ACC112 (cell line): Measurements from ENCODE around the gene GNS.
A peak's percentile ranks its signal among the peaks of the same experiment; 100 is the strongest.

ENCODE experiments used
- H2AFZ ChIP-seq: fragments of 200-600 bp; sonication (generic); one replicate; pipeline ENCODE4 v1.6.0; 2017; ENCODE audit warnings: antibody characterized with exemption, low read length; ENCODE audit not compliant: unreplicated experiment
- H3K27ac ChIP-seq: fragments of 200-600 bp; sonication (generic); 2 replicates; pipeline ENCODE4 v1.5.1; 2014; ENCODE audit warnings: low read depth, mild to moderate bottlenecking, antibody characterized with exemption, low read length, moderate library complexity
- H3K27me3 ChIP-seq: fragments of 200-600 bp; sonication (generic); 2 replicates; pipeline ENCODE4 v1.6.1; 2014; ENCODE audit warnings: mild to moderate bottlenecking, antibody characterized with exemption, low read length, moderate library complexity, mixed read lengths; ENCODE audit not compliant: insufficient read depth
- H3K36me3 ChIP-seq: fragments of 200-600 bp; sonication (generic); 2 replicates; pipeline ENCODE4 v1.6.1; 2016; ENCODE audit warnings: mild to moderate bottlenecking, antibody characterized with exemption, low read length, moderate library complexity, mixed read lengths; ENCODE audit not compliant: insufficient read depth
- H3K4me1 ChIP-seq: fragments of 200-600 bp; sonication (generic); one replicate; pipeline ENCODE4 v1.6.1; 2016; ENCODE audit warnings: low read length, mixed read lengths; ENCODE audit not compliant: insufficient read depth, unreplicated experiment, control insufficient read depth
- H3K4me3 ChIP-seq: fragments of 200-600 bp; sonication (generic); 2 replicates; pipeline ENCODE4 v1.5.1; 2014; ENCODE audit warnings: mild to moderate bottlenecking, low read depth, low read length
- H3K79me2 ChIP-seq: fragments of 200-600 bp; sonication (generic); one replicate; pipeline ENCODE4 v1.6.0; 2016; ENCODE audit warnings: low read length; ENCODE audit not compliant: control insufficient read depth, unreplicated experiment, insufficient read depth

The GNS gene

GRCh38 chr12:64675795-64676194 is 83.4 kb downstream of the GNS start:
- H2AFZ ChIP-seq = no peak overlapping the region
- H3K27me3 ChIP-seq = no peaks in the 10 kb centered on the region
- peak overlapping the region; percentile 6; the same call in 1 of the 2 replicates for H3K27ac ChIP-seq
- H3K4me3 ChIP-seq = no peak overlapping the region
- peaks cover 29% of the 10 kb centered on the region for H3K4me1 ChIP-seq
- H3K36me3 ChIP-seq = no peaks in the 10 kb centered on the region
- H3K79me2 ChIP-seq = peaks cover 17% of the 10 kb centered on the region

GRCh38 chr12:64674367-64674922 is 84.8 kb downstream of the GNS start:
- Histone ChIP-seq H3K27ac (no peak overlapping the region), H3K36me3 (no peaks in the 10 kb centered on the region), H3K79me2 (peaks cover 18% of the 10 kb centered on the region), H3K27me3 (no peaks in the 10 kb centered on the region), H3K4me1 (peaks cover 25% of the 10 kb centered on the region), H2AFZ (no peak overlapping the region), H3K4me3 (no peak overlapping the region)

GRCh38 chr12:64673490-64674169 is 85.6 kb downstream of the GNS start:
- Histone ChIP-seq H2AFZ (no peak overlapping the region), H3K79me2 (peaks cover 18% of the 10 kb centered on the region), H3K27ac (no peak overlapping the region), H3K4me1 (peaks cover 31% of the 10 kb centered on the region), H3K4me3 (no peak overlapping the region), H3K36me3 (no peaks in the 10 kb centered on the region), H3K27me3 (no peaks in the 10 kb centered on the region)

- Histone ChIP-seq H3K36me3 (no peaks in the 10 kb centered on the region), H3K4me3 (no peak overlapping the region), H3K79me2 (peaks cover 14% of the 10 kb centered on the region), H3K4me1 (peaks cover 31% of the 10 kb centered on the region), H2AFZ (no peak overlapping the region), H3K27me3 (no peaks in the 10 kb centered on the region), H3K27ac (no peak overlapping the region)
These were observed 86.2 kb downstream of the GNS start for GRCh38 chr12:64672925-64673409.

- H3K79me2 ChIP-seq = peaks cover 9% of the 10 kb centered on the region
- H2AFZ ChIP-seq = no peak overlapping the region
- peaks cover 31% of the 10 kb centered on the region for H3K4me1 ChIP-seq
- no peak overlapping the region for H3K4me3 ChIP-seq
- no peaks in the 10 kb centered on the region for H3K27me3 ChIP-seq
- no peak overlapping the region for H3K27ac ChIP-seq
- H3K36me3 ChIP-seq = no peaks in the 10 kb centered on the region
These were observed 87.5 kb downstream of the GNS start for GRCh38 chr12:64671681-64672080.

- Histone ChIP-seq H3K79me2 (peaks cover 13% of the 10 kb centered on the region), H3K4me3 (no peak overlapping the region), H3K27me3 (no peaks in the 10 kb centered on the region), H3K4me1 (peaks cover 31% of the 10 kb centered on the region), H3K27ac (no peak overlapping the region), H3K36me3 (no peaks in the 10 kb centered on the region), H2AFZ (no peak overlapping the region)
These were observed 88.1 kb downstream of the GNS start for GRCh38 chr12:64670919-64671639.

GRCh38 chr12:64670019-64670418 is 89.2 kb downstream of the GNS start:
- H3K4me3 ChIP-seq = no peak overlapping the region
- no peak overlapping the region for H2AFZ ChIP-seq
- peaks cover 18% of the 10 kb centered on the region for H3K79me2 ChIP-seq
- peaks cover 27% of the 10 kb centered on the region for H3K4me1 ChIP-seq
- no peaks in the 10 kb centered on the region for H3K36me3 ChIP-seq
- H3K27me3 ChIP-seq = no peaks in the 10 kb centered on the region
- no peak overlapping the region for H3K27ac ChIP-seq

GRCh38 chr12:64669270-64669842 is 89.8 kb downstream of the GNS start:
- H3K27me3 ChIP-seq = no peaks in the 10 kb centered on the region
- no peak overlapping the region for H2AFZ ChIP-seq
- no peak overlapping the region for H3K4me3 ChIP-seq
- no peaks in the 10 kb centered on the region for H3K36me3 ChIP-seq
- no peak overlapping the region for H3K27ac ChIP-seq
- peaks cover 18% of the 10 kb centered on the region for H3K79me2 ChIP-seq
- peaks cover 27% of the 10 kb centered on the region for H3K4me1 ChIP-seq

GRCh38 chr12:64667793-64668192 is 91.4 kb downstream of the GNS start:
- Histone ChIP-seq H3K36me3 (no peaks in the 10 kb centered on the region), H3K79me2 (peaks cover 15% of the 10 kb centered on the region), H3K27me3 (no peaks in the 10 kb centered on the region), H3K4me1 (peaks cover 19% of the 10 kb centered on the region), H2AFZ (no peak overlapping the region), H3K27ac (no peak overlapping the region), H3K4me3 (no peak overlapping the region)

- Histone ChIP-seq H3K27ac (no peak overlapping the region), H3K27me3 (no peaks in the 10 kb centered on the region), H3K79me2 (peaks cover 17% of the 10 kb centered on the region), H2AFZ (no peak overlapping the region), H3K4me3 (no peak overlapping the region), H3K36me3 (no peaks in the 10 kb centered on the region), H3K4me1 (peaks cover 16% of the 10 kb centered on the region)
These were observed 92.9 kb downstream of the GNS start for GRCh38 chr12:64666054-64666914.
